Tracheal epithelial cell (primary cell): ENCODE data around the gene PCDH7. TPM values are rescaled to one million over a fixed set of nuclear protein-coding genes. Genes with fewer than 3 reads are reported as not detected.

Experiments
- total RNA-seq: library from RNA; depleted of rRNA; stranded (reverse); fragments of >200 nt; gene quantifications from 2 replicates; pipeline ENCODE4 v1.2.1, GENCODE V29; 2014

PCDH7 gene
- 15.6 and 19.3 TPM in 2 replicates for total RNA-seq

GRCh38 chr4:30720021-30720660 lies at the start of gene PCDH7:
Gene PCDH7, plus strand, starts transcription at chr4:30720369. Its CDS starts 1,054 bp downstream, at chr4:30721423.

